ENCODE measurements around the gene SYP.

GRCh38 chrX:49242545-49243066, 42.6 kb upstream of the SYP start:
- TF ChIP-seq SUZ12 (IDR thresholded peaks at IDR 0.05) (no peak), FOXM1 (IDR thresholded peaks at IDR 0.05; ENCODE audit: borderline replicate concordance) (no peak), BHLHE40 (IDR thresholded peaks at IDR 0.05; ENCODE audit: borderline replicate concordance) (no peak), SP1 (IDR thresholded peaks at IDR 0.05) (no peak), FOXA1 (IDR thresholded peaks at IDR 0.05) (no peak), TARDBP (IDR thresholded peaks at IDR 0.05) (no peak), ARNT (IDR thresholded peaks at IDR 0.05) (no peak), ELF4 (IDR thresholded peaks at IDR 0.05) (no peak), LEF1 (IDR thresholded peaks at IDR 0.05; ENCODE audit: borderline replicate concordance) (no peak)

Measured in HEK293T (cell line).